DOHH2 (cell line): Measurements from ENCODE around the gene PDRG1.

Experiments used
- H3F3A ChIP-seq: fragments of 200-600 bp; sonication (generic), shearing (Covaris generic); 2 replicates; pipeline ENCODE4 v1.6.0; 2016; ENCODE audit warnings: antibody characterized with exemption, mild to moderate bottlenecking; ENCODE audit not compliant: control insufficient read depth, insufficient read depth
- H3K27ac ChIP-seq: fragments of 200-600 bp; sonication (generic); 2 replicates; pipeline ENCODE4 v1.5.1; 2014; ENCODE audit warnings: low read depth, mild to moderate bottlenecking, low read length, moderate library complexity
- H3K27me3 ChIP-seq: fragments of 200-600 bp; sonication (generic); 2 replicates; pipeline ENCODE4 v1.6.1; 2014; ENCODE audit warnings: mild to moderate bottlenecking, low read length, mixed read lengths; ENCODE audit not compliant: control insufficient read depth
- H3K36me3 ChIP-seq: fragments of 200-600 bp; sonication (generic); 2 replicates; pipeline ENCODE4 v1.6.1; 2014; ENCODE audit warnings: mild to moderate bottlenecking, low read length, moderate library complexity, mixed read lengths; ENCODE audit not compliant: control insufficient read depth
- H3K4me1 ChIP-seq: fragments of 200-600 bp; sonication (generic); 2 replicates; pipeline ENCODE4 v1.6.1; 2014; ENCODE audit warnings: mild to moderate bottlenecking, low read length, mixed read lengths; ENCODE audit not compliant: control insufficient read depth
- H3K4me2 ChIP-seq: fragments of 200-600 bp; sonication (generic); 2 replicates; pipeline ENCODE4 v1.6.0; 2014; ENCODE audit warnings: mild to moderate bottlenecking, low read length, moderate library complexity
- H3K4me3 ChIP-seq: fragments of 200-600 bp; sonication (generic); 2 replicates; pipeline ENCODE4 v1.5.1; 2014; ENCODE audit warnings: mild to moderate bottlenecking, low read length, mixed read lengths
- H3K79me2 ChIP-seq: fragments of 200-600 bp; sonication (generic); 2 replicates; pipeline ENCODE4 v1.6.1; 2014; ENCODE audit warnings: mild to moderate bottlenecking, low read length, mixed read lengths; ENCODE audit not compliant: control insufficient read depth
- H3K9me2 ChIP-seq: fragments of 200-600 bp; sonication (generic); replicated peaks from 2 replicates; pipeline ENCODE4 v1.6.1; 2014; ENCODE audit warnings: mild to moderate bottlenecking, low read length, mixed read lengths; ENCODE audit not compliant: control insufficient read depth
- H3K9me3 ChIP-seq: fragments of 200-600 bp; sonication (generic); 2 replicates; pipeline ENCODE4 v1.6.1; 2014; ENCODE audit warnings: antibody characterized with exemption, low read length, mixed read lengths; ENCODE audit not compliant: control insufficient read depth, insufficient read depth
- H4K20me1 ChIP-seq: fragments of 200-600 bp; sonication (generic); 2 replicates; pipeline ENCODE4 v1.6.0; 2014; ENCODE audit warnings: low read depth, mild to moderate bottlenecking, antibody characterized with exemption, low read length, moderate library complexity; ENCODE audit not compliant: control insufficient read depth, insufficient read depth
- EZH2phosphoT487 ChIP-seq: fragments of 200-600 bp; sonication (generic); IDR thresholded peaks from 2 replicates; pipeline ENCODE4 v1.6.1; 2017; ENCODE audit warnings: borderline replicate concordance, mild to moderate bottlenecking, antibody characterized with exemption, low read length, moderate library complexity, mixed read lengths
- TF ChIP-seq, protein P1 (sequence below): fragments of 200-600 bp; sonication (generic); IDR thresholded peaks from one replicate; pipeline ENCODE4 v1.5.1; 2014; ENCODE audit warnings: antibody characterized with exemption, mild to moderate bottlenecking, low read depth, low read length; ENCODE audit not compliant: poor library complexity, severe bottlenecking

Gene PDRG1

DNA sequence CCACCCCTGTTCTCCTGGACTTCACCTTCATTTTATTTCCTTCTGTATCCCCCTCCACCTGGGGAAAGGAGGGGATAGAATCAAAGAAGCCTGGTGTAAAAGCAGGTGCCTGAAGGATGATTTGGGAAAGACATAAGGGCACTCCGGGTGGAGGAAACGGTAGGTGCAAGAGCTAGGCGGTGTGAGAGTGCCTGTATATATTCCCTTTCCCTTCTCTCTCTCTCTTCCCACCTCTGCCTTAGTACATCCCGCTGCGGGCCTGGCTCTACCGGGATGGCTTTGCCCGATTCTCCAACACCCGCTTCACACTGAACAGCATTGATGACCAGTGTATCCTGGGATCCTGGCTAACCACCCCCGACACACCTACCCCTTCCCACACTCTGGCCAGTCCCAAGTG lies 26.2 kb downstream of the PDRG1 start:
- TF ChIP-seq, protein P1, sequence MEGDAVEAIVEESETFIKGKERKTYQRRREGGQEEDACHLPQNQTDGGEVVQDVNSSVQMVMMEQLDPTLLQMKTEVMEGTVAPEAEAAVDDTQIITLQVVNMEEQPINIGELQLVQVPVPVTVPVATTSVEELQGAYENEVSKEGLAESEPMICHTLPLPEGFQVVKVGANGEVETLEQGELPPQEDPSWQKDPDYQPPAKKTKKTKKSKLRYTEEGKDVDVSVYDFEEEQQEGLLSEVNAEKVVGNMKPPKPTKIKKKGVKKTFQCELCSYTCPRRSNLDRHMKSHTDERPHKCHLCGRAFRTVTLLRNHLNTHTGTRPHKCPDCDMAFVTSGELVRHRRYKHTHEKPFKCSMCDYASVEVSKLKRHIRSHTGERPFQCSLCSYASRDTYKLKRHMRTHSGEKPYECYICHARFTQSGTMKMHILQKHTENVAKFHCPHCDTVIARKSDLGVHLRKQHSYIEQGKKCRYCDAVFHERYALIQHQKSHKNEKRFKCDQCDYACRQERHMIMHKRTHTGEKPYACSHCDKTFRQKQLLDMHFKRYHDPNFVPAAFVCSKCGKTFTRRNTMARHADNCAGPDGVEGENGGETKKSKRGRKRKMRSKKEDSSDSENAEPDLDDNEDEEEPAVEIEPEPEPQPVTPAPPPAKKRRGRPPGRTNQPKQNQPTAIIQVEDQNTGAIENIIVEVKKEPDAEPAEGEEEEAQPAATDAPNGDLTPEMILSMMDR = no peak
- no peak for TF ChIP-seq EZH2phosphoT487
- no peaks in the 10 kb centered on the region for H3K79me2 ChIP-seq
- peaks cover 3% of the 10 kb centered on the region; the same call in 1 of the 2 replicates for H3K27me3 ChIP-seq
- H3F3A ChIP-seq = no peaks in the 10 kb centered on the region
- no peaks in the 10 kb centered on the region for H3K9me3 ChIP-seq
- no peak overlapping the region for H3K27ac ChIP-seq
- no peaks in the 10 kb centered on the region for H3K4me1 ChIP-seq
- H3K9me2 ChIP-seq = no peaks in the 10 kb centered on the region
- H4K20me1 ChIP-seq = no peaks in the 10 kb centered on the region
- no peaks in the 10 kb centered on the region for H3K36me3 ChIP-seq
- H3K4me3 ChIP-seq = no peak overlapping the region
- H3K4me2 ChIP-seq = no peak overlapping the region

DNA sequence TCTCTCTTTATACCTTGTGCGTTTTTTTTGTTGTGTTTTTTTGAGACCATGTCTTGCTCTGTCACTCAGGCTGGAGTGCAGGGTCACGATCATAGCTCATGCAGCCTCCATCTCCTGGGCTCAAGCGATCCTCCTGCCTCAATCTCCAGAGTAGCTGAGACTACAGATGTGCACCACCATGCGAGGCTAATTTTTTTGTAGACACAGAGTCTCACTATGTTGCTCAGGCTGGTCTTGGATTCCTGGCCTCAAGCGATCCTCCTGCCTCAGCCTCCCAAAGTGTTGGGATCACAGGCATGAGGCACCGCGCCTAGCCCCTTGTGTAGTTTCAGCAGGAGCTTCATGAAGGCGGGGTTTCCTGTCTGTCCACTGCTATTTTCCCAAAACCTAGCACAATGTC lies 27.3 kb downstream of the PDRG1 start:
- no peaks in the 10 kb centered on the region for H3F3A ChIP-seq
- no peaks in the 10 kb centered on the region for H3K36me3 ChIP-seq
- H3K79me2 ChIP-seq = no peaks in the 10 kb centered on the region
- TF ChIP-seq EZH2phosphoT487 = no peak
- TF ChIP-seq, protein P1 = no peak
- no peaks in the 10 kb centered on the region for H3K9me2 ChIP-seq
- no peaks in the 10 kb centered on the region for H4K20me1 ChIP-seq
- H3K4me2 ChIP-seq = no peak overlapping the region
- no peak overlapping the region for H3K4me3 ChIP-seq
- no peaks in the 10 kb centered on the region for H3K4me1 ChIP-seq
- H3K9me3 ChIP-seq = no peaks in the 10 kb centered on the region
- H3K27ac ChIP-seq = no peak overlapping the region
- H3K27me3 ChIP-seq = no peaks in the 10 kb centered on the region; the same call in 1 of the 2 replicates

DNA sequence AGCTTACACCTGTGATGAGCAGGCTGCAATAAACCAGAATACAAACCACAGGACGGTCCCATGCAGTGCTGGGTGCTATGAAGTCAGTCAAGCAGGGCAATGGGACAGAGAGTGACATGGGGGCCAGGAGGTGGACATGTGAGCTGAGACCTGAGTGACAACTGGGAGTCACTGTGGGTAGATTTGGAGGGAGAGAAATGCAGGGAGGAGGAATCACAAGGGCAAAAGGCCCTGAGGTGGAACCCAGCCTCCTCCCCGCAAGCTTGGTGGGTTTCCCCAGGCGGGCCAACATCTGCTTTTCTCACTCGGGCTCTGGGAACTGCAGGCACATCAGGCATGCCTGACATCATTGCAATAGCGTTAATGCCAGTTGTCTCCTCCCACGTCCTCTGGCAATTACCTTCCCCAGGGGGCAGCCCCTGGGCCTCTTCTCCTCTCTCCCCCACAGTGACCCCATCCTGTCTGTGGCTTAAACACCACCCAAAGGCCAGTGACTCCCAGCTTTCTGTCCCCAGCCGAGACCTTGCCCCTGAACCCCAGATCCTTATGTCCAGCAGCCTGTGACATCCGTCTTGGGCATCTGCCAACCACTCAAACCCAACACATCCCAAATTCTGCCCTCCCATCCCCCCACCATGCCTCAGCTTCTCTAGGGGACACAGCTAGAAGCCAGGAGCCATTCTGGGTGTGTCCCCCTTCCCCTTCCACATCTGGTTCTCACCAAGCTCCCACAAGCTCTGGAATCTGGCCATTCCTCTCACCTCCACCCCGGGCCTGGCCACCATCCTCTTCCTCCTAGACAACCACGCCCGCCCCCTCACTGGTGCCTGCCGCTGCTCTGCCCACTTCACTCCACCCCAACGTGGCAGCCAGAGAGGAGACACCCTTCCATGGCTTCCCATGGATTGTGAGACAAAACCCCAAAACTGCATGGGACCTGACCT lies 28.2 kb downstream of the PDRG1 start:
- TF ChIP-seq, protein P1 = no peak
- no peak for TF ChIP-seq EZH2phosphoT487
- no peaks in the 10 kb centered on the region for H3F3A ChIP-seq
- no peak overlapping the region for H3K4me3 ChIP-seq
- H3K27ac ChIP-seq = no peak overlapping the region
- no peaks in the 10 kb centered on the region for H3K9me3 ChIP-seq
- no peaks in the 10 kb centered on the region for H3K36me3 ChIP-seq
- H4K20me1 ChIP-seq = no peaks in the 10 kb centered on the region
- no peaks in the 10 kb centered on the region for H3K4me1 ChIP-seq
- H3K79me2 ChIP-seq = no peaks in the 10 kb centered on the region
- H3K9me2 ChIP-seq = no peaks in the 10 kb centered on the region
- H3K27me3 ChIP-seq = peaks cover 3% of the 10 kb centered on the region; the same call in 1 of the 2 replicates
- H3K4me2 ChIP-seq = no peak overlapping the region
